Measurements from ENCODE around the gene AMBRA1. TPM values are rescaled to one million over a fixed set of nuclear protein-coding genes. Genes with fewer than 3 reads are reported as not detected.

The AMBRA1 gene
- total RNA-seq, 2 experiments from 2014 or later: 24.6 to 30.7 TPM

DNA sequence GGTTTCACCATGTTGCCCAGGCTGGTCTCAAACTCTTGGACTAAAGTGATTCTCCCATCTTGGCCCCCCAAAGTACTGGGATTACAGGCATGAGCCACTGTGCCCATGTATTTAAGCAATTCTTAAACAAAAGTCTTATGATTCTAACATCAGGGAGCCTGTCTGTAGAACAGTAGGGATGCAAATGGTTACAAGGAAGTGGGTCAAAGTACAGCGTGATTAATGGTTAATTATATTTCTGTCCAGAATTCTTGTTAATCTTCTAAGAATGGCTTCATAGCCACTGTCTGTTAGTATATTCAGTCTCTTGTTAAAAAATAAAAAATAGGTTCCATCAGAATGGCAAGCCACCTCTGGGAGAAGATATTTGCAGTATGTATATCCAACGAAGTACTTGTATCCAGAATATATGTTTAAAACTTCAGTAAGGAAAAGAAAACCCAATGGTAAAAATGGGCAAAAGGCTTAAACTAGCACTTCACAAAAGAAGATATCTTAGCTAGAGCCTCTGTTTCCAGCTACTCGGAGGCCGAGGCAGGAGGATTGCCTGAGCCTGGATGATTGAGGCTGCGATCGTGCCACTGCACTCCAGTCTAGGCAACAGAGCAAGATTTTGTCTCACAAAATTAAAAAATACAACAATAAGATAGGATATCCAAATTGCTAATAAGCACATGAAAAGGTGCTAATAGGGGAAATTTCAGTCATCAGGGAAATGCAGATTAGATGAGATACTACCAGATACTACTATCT is 46.4 kb upstream of the AMBRA1 start:
- peaks cover 39% of the 10 kb centered on the region for H3K36me3 ChIP-seq (ENCODE audit: insufficient read depth, low read length)
- no peak for DNase-seq (ENCODE audit: low spot score)
- TF ChIP-seq, protein P1, sequence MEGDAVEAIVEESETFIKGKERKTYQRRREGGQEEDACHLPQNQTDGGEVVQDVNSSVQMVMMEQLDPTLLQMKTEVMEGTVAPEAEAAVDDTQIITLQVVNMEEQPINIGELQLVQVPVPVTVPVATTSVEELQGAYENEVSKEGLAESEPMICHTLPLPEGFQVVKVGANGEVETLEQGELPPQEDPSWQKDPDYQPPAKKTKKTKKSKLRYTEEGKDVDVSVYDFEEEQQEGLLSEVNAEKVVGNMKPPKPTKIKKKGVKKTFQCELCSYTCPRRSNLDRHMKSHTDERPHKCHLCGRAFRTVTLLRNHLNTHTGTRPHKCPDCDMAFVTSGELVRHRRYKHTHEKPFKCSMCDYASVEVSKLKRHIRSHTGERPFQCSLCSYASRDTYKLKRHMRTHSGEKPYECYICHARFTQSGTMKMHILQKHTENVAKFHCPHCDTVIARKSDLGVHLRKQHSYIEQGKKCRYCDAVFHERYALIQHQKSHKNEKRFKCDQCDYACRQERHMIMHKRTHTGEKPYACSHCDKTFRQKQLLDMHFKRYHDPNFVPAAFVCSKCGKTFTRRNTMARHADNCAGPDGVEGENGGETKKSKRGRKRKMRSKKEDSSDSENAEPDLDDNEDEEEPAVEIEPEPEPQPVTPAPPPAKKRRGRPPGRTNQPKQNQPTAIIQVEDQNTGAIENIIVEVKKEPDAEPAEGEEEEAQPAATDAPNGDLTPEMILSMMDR (conservative IDR thresholded peaks at IDR 0.05; ENCODE audit: low read length): no peak
- TF ChIP-seq EZH2phosphoT487 (IDR thresholded peaks at IDR 0.05; ENCODE audit: borderline replicate concordance, low read depth, low read length): no peak
- no peaks in the 10 kb centered on the region for H3K79me2 ChIP-seq (ENCODE audit: insufficient read depth, low read depth, low read length)
- H3K4me2 ChIP-seq (ENCODE audit: low read length): no peak overlapping the region
- no peaks in the 10 kb centered on the region for H3K9me2 ChIP-seq (ENCODE audit: insufficient read depth, low read length)
- intact Hi-C loops (cut with micrococcal nuclease; ENCODE audit: unreplicated experiment): no loop called here
- peaks cover 5% of the 10 kb centered on the region; the same call in 1 of the 2 replicates for H3K9me3 ChIP-seq (ENCODE audit: low read length)
- H2AFZ ChIP-seq (ENCODE audit: low read length): no peak overlapping the region
- H3K4me3 ChIP-seq (ENCODE audit: low read depth, low read length, poor library complexity, severe bottlenecking): no peak overlapping the region
- BruUV-seq (replicated peaks): no TSS peak
- ChIA-PET POLR2A (interaction anchor here (0.6 kb wide), 2 partner anchors 21 to 92 kb away, joined by 3 read pairs; no protein-coding TSS in a partner anchor), CTCF (ENCODE audit: unreplicated experiment) (no interaction called here)
- H3K4me1 ChIP-seq (ENCODE audit: insufficient read depth, low read length, poor library complexity, severe bottlenecking): no peaks in the 10 kb centered on the region
- H3K27ac ChIP-seq (ENCODE audit: low read depth, low read length, poor library complexity, severe bottlenecking): no peak overlapping the region
- H4K20me1 ChIP-seq (ENCODE audit: insufficient read depth, low read length): no peaks in the 10 kb centered on the region

DNA sequence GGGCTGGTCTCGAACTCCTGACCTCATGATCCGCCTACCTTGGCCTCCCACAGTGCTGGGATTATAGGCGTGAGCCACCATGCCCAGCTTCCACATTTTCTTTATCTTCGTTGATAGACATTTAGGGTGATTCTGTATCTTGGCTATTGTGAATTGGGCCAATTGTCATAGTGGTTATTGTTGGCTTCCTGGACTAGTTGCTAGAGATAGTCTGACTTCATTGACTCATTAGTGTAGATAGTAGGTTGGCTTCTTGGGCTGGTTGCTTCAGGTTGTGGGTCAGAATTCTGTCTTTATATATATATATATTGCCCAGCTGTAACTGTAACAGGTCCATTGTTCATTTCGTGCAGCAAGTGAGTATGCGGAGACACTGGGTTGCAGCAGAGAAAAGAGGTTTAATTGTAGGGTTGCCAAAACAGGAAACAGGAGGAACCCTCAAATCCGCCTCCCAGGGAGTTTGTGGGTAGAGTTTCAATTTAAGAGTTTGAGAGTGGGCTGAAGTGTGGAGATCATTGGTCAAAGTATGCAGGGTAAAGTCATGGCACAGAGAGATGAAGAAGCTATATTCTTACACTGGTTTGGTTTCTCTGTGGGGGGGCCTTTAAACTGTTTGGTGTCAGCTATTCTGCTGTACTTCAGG is 45.5 kb upstream of the AMBRA1 start:
- CTCF ChIA-PET (ENCODE audit: unreplicated experiment): interaction anchor here (0.6 kb wide), 1 partner anchor 745 kb away, joined by 3 read pairs; no protein-coding TSS in a partner anchor
- peaks cover 5% of the 10 kb centered on the region; the same call in 1 of the 2 replicates for H3K9me3 ChIP-seq (ENCODE audit: low read length)
- no peak overlapping the region for H3K4me2 ChIP-seq (ENCODE audit: low read length)
- no peaks in the 10 kb centered on the region for H3K79me2 ChIP-seq (ENCODE audit: insufficient read depth, low read depth, low read length)
- peaks cover 30% of the 10 kb centered on the region for H3K36me3 ChIP-seq (ENCODE audit: insufficient read depth, low read length)
- no peaks in the 10 kb centered on the region for H4K20me1 ChIP-seq (ENCODE audit: insufficient read depth, low read length)
- no peak for DNase-seq (ENCODE audit: low spot score)
- POLR2A ChIA-PET: interaction anchor here (0.6 to 1.0 kb wide), 3 partner anchors 15 to 105 kb away, joined by 3 read pairs; no protein-coding TSS in a partner anchor
- no peaks in the 10 kb centered on the region for H3K9me2 ChIP-seq (ENCODE audit: insufficient read depth, low read length)
- TF ChIP-seq, protein P1 (conservative IDR thresholded peaks at IDR 0.05; ENCODE audit: low read length): no peak
- TF ChIP-seq EZH2phosphoT487 (IDR thresholded peaks at IDR 0.05; ENCODE audit: borderline replicate concordance, low read depth, low read length): no peak
- no TSS peak for BruUV-seq (replicated peaks)
- intact Hi-C loops (cut with micrococcal nuclease; ENCODE audit: unreplicated experiment): no loop called here
- no peak overlapping the region for H2AFZ ChIP-seq (ENCODE audit: low read length)
- H3K27ac ChIP-seq (ENCODE audit: low read depth, low read length, poor library complexity, severe bottlenecking): no peak overlapping the region
- no peaks in the 10 kb centered on the region for H3K4me1 ChIP-seq (ENCODE audit: insufficient read depth, low read length, poor library complexity, severe bottlenecking)
- no peak overlapping the region for H3K4me3 ChIP-seq (ENCODE audit: low read depth, low read length, poor library complexity, severe bottlenecking)

DNA sequence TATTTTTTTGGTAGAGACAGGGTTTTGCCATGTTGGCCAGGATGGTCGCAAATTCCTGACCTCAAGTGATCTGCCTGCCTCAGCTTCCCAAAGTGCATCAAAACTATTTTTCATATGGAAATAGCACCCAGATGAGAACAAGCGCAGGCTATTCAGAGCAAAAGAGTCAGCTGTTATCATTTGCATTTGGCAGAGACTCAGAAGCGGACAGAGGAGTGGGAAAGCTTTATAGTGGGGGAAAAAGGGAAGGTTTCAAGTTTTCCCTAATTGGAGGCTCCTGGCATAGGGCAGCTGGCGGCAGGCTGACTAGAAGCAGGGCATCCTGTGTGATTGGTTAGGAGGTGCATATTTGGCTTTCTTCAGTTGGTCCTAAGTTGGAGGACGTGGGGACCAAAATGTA is 43.7 kb upstream of the AMBRA1 start:
- no peak overlapping the region for H3K4me2 ChIP-seq (ENCODE audit: low read length)

More for the DNA sequence above, 43.7 kb upstream of the AMBRA1 start:
- TF ChIP-seq, protein P1 (conservative IDR thresholded peaks at IDR 0.05; ENCODE audit: low read length): no peak
- no peak for TF ChIP-seq EZH2phosphoT487 (IDR thresholded peaks at IDR 0.05; ENCODE audit: borderline replicate concordance, low read depth, low read length)
- Histone ChIP-seq H3K36me3 (ENCODE audit: insufficient read depth, low read length) (peaks cover 19% of the 10 kb centered on the region), H3K4me1 (ENCODE audit: insufficient read depth, low read length, poor library complexity, severe bottlenecking) (no peaks in the 10 kb centered on the region), H3K9me2 (ENCODE audit: insufficient read depth, low read length) (no peaks in the 10 kb centered on the region), H3K4me3 (ENCODE audit: low read depth, low read length, poor library complexity, severe bottlenecking) (no peak overlapping the region), H3K27ac (ENCODE audit: low read depth, low read length, poor library complexity, severe bottlenecking) (no peak overlapping the region), H2AFZ (ENCODE audit: low read length) (no peak overlapping the region), H3K9me3 (ENCODE audit: low read length) (peaks cover 1% of the 10 kb centered on the region; the same call in 1 of the 2 replicates), H3K79me2 (ENCODE audit: insufficient read depth, low read depth, low read length) (no peaks in the 10 kb centered on the region), H4K20me1 (ENCODE audit: insufficient read depth, low read length) (no peaks in the 10 kb centered on the region)
- ChIA-PET POLR2A (no interaction called here), CTCF (ENCODE audit: unreplicated experiment) (no interaction called here)
- intact Hi-C loops (cut with micrococcal nuclease; ENCODE audit: unreplicated experiment): no loop called here
- DNase-seq (ENCODE audit: low spot score): no peak
- BruUV-seq (replicated peaks): no TSS peak
